Measurements from ENCODE around the gene D2HGDH.

DNA sequence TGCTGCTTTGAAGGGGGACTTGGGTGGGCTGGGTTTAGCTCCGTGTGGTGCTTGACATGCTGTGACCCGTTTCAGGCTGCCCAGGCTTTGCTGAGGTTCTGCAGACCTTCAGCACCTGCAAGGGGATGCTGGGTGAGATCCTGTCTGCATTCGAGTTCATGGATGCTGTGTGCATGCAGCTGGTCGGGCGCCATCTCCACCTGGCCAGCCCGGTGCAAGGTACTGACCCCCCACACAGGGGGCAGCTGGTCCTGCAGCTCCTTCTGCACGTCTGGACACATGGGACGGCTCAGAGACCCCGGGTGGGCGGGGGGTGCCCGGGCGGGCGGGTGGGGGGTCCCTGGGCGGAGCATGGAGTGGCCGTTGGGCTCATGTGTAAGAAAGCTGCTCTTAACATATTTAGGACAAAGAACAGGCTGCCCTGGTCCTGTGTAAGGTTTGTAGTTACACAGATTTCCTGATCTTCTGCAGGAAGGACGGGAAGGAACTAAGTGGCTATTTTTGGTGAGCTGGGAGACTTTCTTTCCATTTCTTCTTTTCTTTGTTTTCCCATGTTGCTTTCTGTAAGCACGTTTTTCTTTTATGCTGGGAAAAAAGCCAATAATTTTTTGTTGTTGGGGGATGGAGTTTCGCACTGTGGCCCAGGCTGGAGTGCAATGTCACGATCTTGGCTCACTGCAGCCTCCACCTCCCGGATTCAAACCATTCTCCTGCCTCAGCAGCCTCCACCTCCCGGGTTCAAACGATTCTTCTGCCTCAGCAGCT is 15.8 kb downstream of the D2HGDH start:
- TF ChIP-seq TAF1 (IDR thresholded peaks at IDR 0.05; ENCODE audit: borderline replicate concordance, low read depth, low read length) (no peak), POLR2AphosphoS5 (IDR thresholded peaks at IDR 0.05; ENCODE audit: low read depth, low read length) (no peak), POLR2A (IDR thresholded peaks at IDR 0.05; ENCODE audit: low read depth, low read length) (no peak)
